HepG2 (cell line): ENCODE data around the gene ARHGAP9. TPM values are rescaled to one million over a fixed set of nuclear protein-coding genes. Genes with fewer than 3 reads are reported as not detected.

Experiments
- AKAP8 ChIP-seq: sonication (generic); formaldehyde crosslinking; IDR thresholded peaks from 2 replicates; pipeline ENCODE4 v1.5.1; 2020; ENCODE audit warnings: mild to moderate bottlenecking, missing genetic modification reagents
- ETV5 ChIP-seq: IDR thresholded peaks from 2 replicates; pipeline ENCODE4 v1.6.1; 2018; ENCODE audit warnings: missing biosample characterization, missing genetic modification reagents, inconsistent platforms, borderline replicate concordance
- GPBP1L1 ChIP-seq: sonication (generic); formaldehyde crosslinking; IDR thresholded peaks from 2 replicates; pipeline ENCODE4 v1.5.0; 2020; ENCODE audit warnings: mild to moderate bottlenecking, missing genetic modification reagents
- KAT8 ChIP-seq: IDR thresholded peaks from 2 replicates; pipeline ENCODE4 v1.6.1; 2016; ENCODE audit warnings: missing genetic modification reagents, missing compliant biosample characterization
- KIAA2018 ChIP-seq: sonication (generic); formaldehyde crosslinking; IDR thresholded peaks from 2 replicates; pipeline ENCODE4 v1.5.0; 2020; ENCODE audit warnings: mild to moderate bottlenecking, missing genetic modification reagents, borderline replicate concordance
- MIER2 ChIP-seq: IDR thresholded peaks from 2 replicates; pipeline ENCODE4 v1.6.1; 2016; ENCODE audit warnings: missing biosample characterization, missing genetic modification reagents
- POGK ChIP-seq: sonication (generic); formaldehyde crosslinking; conservative IDR thresholded peaks from 2 replicates; pipeline ENCODE4 v1.8.0; 2022; ENCODE audit warnings: mild to moderate bottlenecking, moderate library complexity, missing genetic modification reagents
- POLR2AphosphoS2 ChIP-seq: IDR thresholded peaks from 2 replicates; pipeline ENCODE4 v1.6.1; 2011; ENCODE audit warnings: low read depth, low read length, improper control_type of control experiment
- RBFOX2 ChIP-seq: fragments of 200-400 bp; formaldehyde crosslinking; IDR thresholded peaks from 2 replicates; pipeline ENCODE4 v1.6.1; 2017; ENCODE audit warnings: low read depth, mild to moderate bottlenecking, low read length
- TBP ChIP-seq: sonication (generic); formaldehyde crosslinking; IDR thresholded peaks from 2 replicates; pipeline ENCODE4 v1.5.0; 2020; ENCODE audit warnings: missing genetic modification reagents
- ZNF562 ChIP-seq: sonication (generic); formaldehyde crosslinking; IDR thresholded peaks from 2 replicates; pipeline ENCODE4 v1.8.0; 2022; ENCODE audit warnings: missing genetic modification reagents, borderline replicate concordance
- ZNF687 ChIP-seq: sonication (generic); formaldehyde crosslinking; IDR thresholded peaks from 2 replicates; pipeline ENCODE4 v1.5.1; 2020; ENCODE audit warnings: mild to moderate bottlenecking, missing genetic modification reagents, moderate library complexity
- ZNF709 ChIP-seq: sonication (generic); formaldehyde crosslinking; IDR thresholded peaks from 2 replicates; pipeline ENCODE4 v1.5.0; 2020; ENCODE audit warnings: mild to moderate bottlenecking, missing genetic modification reagents
- polyA plus RNA-seq, 8 experiments: library from polyadenylated mRNA; depleted of rRNA in 3 of 8; stranded (reverse) in 7 of 8; unstranded in 1 of 8; fragments of >200 nt; fragmentation: Illumina TruSeq in 4 of 8; extraction: Trizol in 4 of 8; gene quantifications; 2 replicates each; pipeline versions ENCODE4 v1.2.1 to v1.2.3, GENCODE V29; 2011 to 2016; ENCODE audit warnings: low read depth in 4 of 8, missing spikeins in 1 of 8, mixed read lengths in 1 of 8; ENCODE audit not compliant: insufficient read depth in 1 of 8
- total RNA-seq, 5 experiments: library from RNA; depleted of rRNA; stranded (reverse); fragments of >200 nt; fragmentation: Illumina TruSeq; extraction: Trizol; gene quantifications; 2 replicates each; pipeline ENCODE4 v1.2.3, GENCODE V29; 2016; ENCODE audit warnings: low read depth in 1 of 5

The ARHGAP9 gene
- total and polyA plus RNA-seq, 2 of the 13 experiments (the other 11 are each of a cell fraction or from before 2014, with no cell fraction given): 0.18 to 1.2 TPM

- TF ChIP-seq ZNF687 (CRISPR knock-in tag) (no peak), TBP (CRISPR knock-in tag) (no peak), GPBP1L1 (CRISPR knock-in tag) (no peak), RBFOX2 (peak; percentile 54), ZNF709 (CRISPR knock-in tag) (no peak), ZNF562 (no peak), POLR2AphosphoS2 (no peak), POGK (CRISPR knock-in tag) (no peak), ETV5 (CRISPR knock-in tag) (no peak), KIAA2018 (CRISPR knock-in tag) (no peak), KAT8 (CRISPR knock-in tag) (no peak), MIER2 (CRISPR knock-in tag) (no peak), AKAP8 (CRISPR knock-in tag) (no peak)
Measured at GRCh38 chr12:57514720-57515407, 35.2 kb upstream of the ARHGAP9 start (continued).
